Epidermal melanocyte (primary cell): Measurements from ENCODE around the gene ASCC2.
A peak's percentile ranks its signal among the peaks of the same experiment; 100 is the strongest.
"Not testable (repeated sequence)": the region's sequence is repeated elsewhere in the genome, so short reads cannot be mapped to it uniquely, and the experiment has no call there.

ENCODE experiments used
- DNase-seq: peaks from one replicate; pipeline ENCODE4 v3.0.0; 2011; ENCODE audit warnings: low spot score; ENCODE audit not compliant: insufficient read length

ASCC2 gene

GRCh38 chr22:29758068-29758622 lies 79.9 kb downstream of the ASCC2 start:
- DNase-seq = no peak

- DNase-seq = no peak
These were observed 81.0 kb downstream of the ASCC2 start for GRCh38 chr22:29757096-29757495.

- no peak for DNase-seq
These were observed 81.7 kb downstream of the ASCC2 start for GRCh38 chr22:29756341-29756740.

GRCh38 chr22:29755889-29756288 lies 82.2 kb downstream of the ASCC2 start:
- DNase-seq = no peak

- DNase-seq = not testable (repeated sequence)
These were observed 83.2 kb downstream of the ASCC2 start for GRCh38 chr22:29754658-29755395.

- no peak for DNase-seq
These were observed 84.0 kb downstream of the ASCC2 start for GRCh38 chr22:29753808-29754657.

GRCh38 chr22:29751669-29752068 lies 86.4 kb downstream of the ASCC2 start:
- DNase-seq = no peak

GRCh38 chr22:29750559-29751538 lies 87.2 kb downstream of the ASCC2 start:
- peak; percentile 10 for DNase-seq

GRCh38 chr22:29750029-29750428 lies 88.0 kb downstream of the ASCC2 start:
- DNase-seq = no peak

- no peak for DNase-seq
These were observed 89.7 kb downstream of the ASCC2 start for GRCh38 chr22:29748248-29748893.

GRCh38 chr22:29747832-29748231 lies 90.2 kb downstream of the ASCC2 start:
- peak; percentile 12 for DNase-seq

GRCh38 chr22:29744902-29745301 lies 93.2 kb downstream of the ASCC2 start:
- peak; percentile 15 for DNase-seq

GRCh38 chr22:29742326-29742725 lies 95.7 kb downstream of the ASCC2 start:
- DNase-seq = no peak

- no peak for DNase-seq
These were observed 96.1 kb downstream of the ASCC2 start for GRCh38 chr22:29741926-29742325.

- DNase-seq = no peak
These were observed 97.9 kb downstream of the ASCC2 start for GRCh38 chr22:29740216-29740615.

- no peak for DNase-seq
These were observed 98.7 kb downstream of the ASCC2 start for GRCh38 chr22:29739346-29739875.
